Spleen (tissue), 11 donors: ENCODE data around the gene XRCC4. TPM values are rescaled to one million over a fixed set of nuclear protein-coding genes. Genes with fewer than 3 reads are reported as not detected.

Experiments used
- DNase-seq: peaks from one replicate; pipeline ENCODE4 v3.0.0-alpha.2; 2020
- H3K27ac ChIP-seq, 8 donors: fragments of 200-600 bp; sonication (generic) in 7 of 8; 1 replicate in 4 of 8; 2 replicates in 4 of 8; pipeline versions ENCODE4 v1.5.0 to v1.8.0; 2016 to 2021; ENCODE audit warnings: inconsistent platforms in 4 of 8, mild to moderate bottlenecking in 4 of 8, moderate library complexity in 1 of 8
- H3K27me3 ChIP-seq, 7 donors: fragments of 200-600 bp; sonication (generic) in 6 of 7; replicated peaks in 1 of 7; 1 replicate in 4 of 7; 2 replicates in 3 of 7; pipeline versions ENCODE4 v1.5.0 to v1.8.0; 2016 to 2021; ENCODE audit warnings: inconsistent platforms in 3 of 7, mild to moderate bottlenecking in 1 of 7
- H3K36me3 ChIP-seq, 6 donors: fragments of 200-600 bp; sonication (generic) in 5 of 6; 1 replicate in 4 of 6; 2 replicates in 2 of 6; pipeline versions ENCODE4 v1.5.0 to v1.8.0; 2016 to 2021; ENCODE audit warnings: inconsistent platforms in 2 of 6
- H3K4me1 ChIP-seq, 6 donors: fragments of 200-600 bp; sonication (generic) in 5 of 6; 1 replicate in 3 of 6; 2 replicates in 3 of 6; pipeline versions ENCODE4 v1.5.0 to v1.8.0; 2016 to 2021; ENCODE audit warnings: inconsistent platforms in 3 of 6
- H3K4me3 ChIP-seq, 8 donors: fragments of 200-600 bp; sonication (generic) in 7 of 8; 1 replicate in 4 of 8; 2 replicates in 4 of 8; pipeline versions ENCODE4 v1.5.0 to v1.8.0; 2016 to 2021; ENCODE audit warnings: inconsistent platforms in 4 of 8, mild to moderate bottlenecking in 4 of 8, moderate library complexity in 2 of 8
- H3K9me3 ChIP-seq, 8 donors: fragments of 200-600 bp; sonication (generic) in 7 of 8; 1 replicate in 4 of 8; 2 replicates in 4 of 8; pipeline versions ENCODE4 v1.5.0 to v1.8.0; 2016 to 2021; ENCODE audit warnings: inconsistent platforms in 4 of 8
- POLR2A ChIP-seq, 3 donors: fragments of 450-650 bp; IDR thresholded peaks; one replicate each; pipeline ENCODE4 v1.5.1; 2017; ENCODE audit warnings: antibody characterized with exemption in 3 of 3, mild to moderate bottlenecking in 1 of 3
- POLR2AphosphoS5 ChIP-seq, 3 donors: sonication (generic); formaldehyde crosslinking; IDR thresholded peaks; one replicate each; pipeline ENCODE4 v1.5.1; 2017; ENCODE audit warnings: antibody characterized with exemption in 3 of 3
- WGBS, 5 donors: extraction: QIAGEN DNeasy Blood & Tissue Kit in 3 of 5; methylation state at CpG; one replicate each; pipeline versions ENCODE4 v1.1.5 to v1.1.7; 2013 to 2018; 5-methylcytosine and 5-hydroxymethylcytosine counted together
- intact Hi-C: fragments of 100-400 bp; cut with DNase I; formaldehyde crosslinking; loops from one replicate; pipeline ENCODE4 v1.15.0; 2023; ENCODE audit warnings: low total_unique reads
- polyA plus RNA-seq, 3 donors: library from polyadenylated mRNA; stranded (reverse); fragments of 200-250 nt; gene quantifications; one replicate each; pipeline ENCODE4 v1.2.1, GENCODE V29; 2013
- total RNA-seq, 7 donors: library from RNA; depleted of rRNA in 3 of 7; stranded (reverse); fragments of >200 nt in 3 of 7; fragmentation: NEBNext Ultra II Directional in 4 of 7; extraction: Animal tissue kit (Norgen Biotek cat#: 25700) in 4 of 7; gene quantifications; one replicate each; pipeline versions ENCODE4 v1.1.0 to v1.2.1, GENCODE V29; 2016 to 2021
- TF ChIP-seq, protein P1 (sequence below), 11 experiments: fragments of 200-600 bp in 7 of 11; fragments of 450-650 bp in 4 of 11; sonication (generic) in 4 of 11; IDR thresholded peaks in 8 of 11; conservative IDR thresholded peaks in 3 of 11; 1 replicate in 7 of 11; 2 replicates in 4 of 11; pipeline versions ENCODE4 v1.4.0 to v1.8.0; 2016 to 2021; ENCODE audit warnings: antibody characterized with exemption in 11 of 11, inconsistent platforms in 4 of 11, mild to moderate bottlenecking in 1 of 11
- donor health status: healthy with polysubstance abuse.
- donor health status: DM: no; HTN: no; CAD: no; lungs with moderate emphysema.
- donor health status: DM: no; HTN: no; CAD: no.
- donor health status: Bipolar disorder and iron deficiency.
- donor health status: healthy.
- donor health status: DM: no; HTN: no; CAD: no.
- donor health status: DM: yes; HTN: yes; CAD: no.

The XRCC4 gene
- total and polyA plus RNA-seq, 10 donors: 4.3 to 14.5 (median 9.6) TPM

GRCh38 chr5:83071286-83072051 lies 5.9 kb upstream of the XRCC4 start:
- TF ChIP-seq POLR2AphosphoS5 (IDR thresholded peaks at IDR 0.05) (no peak), POLR2A (IDR thresholded peaks at IDR 0.05) (no peak)
- TF ChIP-seq, protein P1, sequence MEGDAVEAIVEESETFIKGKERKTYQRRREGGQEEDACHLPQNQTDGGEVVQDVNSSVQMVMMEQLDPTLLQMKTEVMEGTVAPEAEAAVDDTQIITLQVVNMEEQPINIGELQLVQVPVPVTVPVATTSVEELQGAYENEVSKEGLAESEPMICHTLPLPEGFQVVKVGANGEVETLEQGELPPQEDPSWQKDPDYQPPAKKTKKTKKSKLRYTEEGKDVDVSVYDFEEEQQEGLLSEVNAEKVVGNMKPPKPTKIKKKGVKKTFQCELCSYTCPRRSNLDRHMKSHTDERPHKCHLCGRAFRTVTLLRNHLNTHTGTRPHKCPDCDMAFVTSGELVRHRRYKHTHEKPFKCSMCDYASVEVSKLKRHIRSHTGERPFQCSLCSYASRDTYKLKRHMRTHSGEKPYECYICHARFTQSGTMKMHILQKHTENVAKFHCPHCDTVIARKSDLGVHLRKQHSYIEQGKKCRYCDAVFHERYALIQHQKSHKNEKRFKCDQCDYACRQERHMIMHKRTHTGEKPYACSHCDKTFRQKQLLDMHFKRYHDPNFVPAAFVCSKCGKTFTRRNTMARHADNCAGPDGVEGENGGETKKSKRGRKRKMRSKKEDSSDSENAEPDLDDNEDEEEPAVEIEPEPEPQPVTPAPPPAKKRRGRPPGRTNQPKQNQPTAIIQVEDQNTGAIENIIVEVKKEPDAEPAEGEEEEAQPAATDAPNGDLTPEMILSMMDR (IDR thresholded peaks at IDR 0.05 in 8 of 11, conservative IDR thresholded peaks at IDR 0.05 in 3 of 11): no peak
- Histone ChIP-seq H3K36me3 (peaks cover 0 to 15% (median 0%) of the 10 kb centered on the region in 6 donors), H3K4me1 (peaks cover 20 to 84% (median 52%) of the 10 kb centered on the region in 6 donors), H3K9me3 (no peaks in the 10 kb centered on the region), H3K27ac (no peak overlapping the region), H3K27me3 (no peaks in the 10 kb centered on the region), H3K4me3 (no peak overlapping the region)
- WGBS, 5 donors: 81 to 91% (median 86%) methylated on average over 2 of the region's 2 CpGs
- no peak for DNase-seq
- intact Hi-C loops: no loop called here

DNA sequence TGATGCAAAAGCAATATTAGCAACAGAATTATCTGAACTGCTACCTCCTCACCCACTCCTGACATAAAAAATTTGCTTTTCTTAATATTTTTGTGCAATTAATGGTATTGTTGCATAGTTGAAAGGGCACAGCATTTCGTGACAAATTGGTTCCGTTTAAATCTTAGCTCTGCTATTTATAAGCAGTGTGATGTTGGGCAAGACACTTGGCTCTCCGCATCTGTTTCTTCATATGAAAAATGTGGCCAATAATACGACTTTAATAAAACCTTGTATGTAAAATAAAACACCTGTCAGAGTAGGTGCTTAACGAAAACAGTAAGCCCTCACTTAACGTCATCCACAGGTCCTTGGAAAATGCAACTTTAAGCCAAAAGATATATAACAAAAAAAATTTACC lies 4.4 kb upstream of the XRCC4 start:
- Histone ChIP-seq H3K4me3 (no peak overlapping the region), H3K4me1 (peaks cover 21 to 90% (median 57%) of the 10 kb centered on the region in 6 donors), H3K36me3 (peaks cover 0 to 15% (median 0%) of the 10 kb centered on the region in 6 donors), H3K27me3 (no peaks in the 10 kb centered on the region), H3K27ac (no peak overlapping the region), H3K9me3 (no peaks in the 10 kb centered on the region)
- no peak for TF ChIP-seq POLR2AphosphoS5 (IDR thresholded peaks at IDR 0.05)
- no peak for TF ChIP-seq POLR2A (IDR thresholded peaks at IDR 0.05)
- TF ChIP-seq, protein P1 (IDR thresholded peaks at IDR 0.05 in 8 of 11, conservative IDR thresholded peaks at IDR 0.05 in 3 of 11): no peak
- intact Hi-C loops: no loop called here
- WGBS, 5 donors: 81 to 90% (median 83%) methylated on average over 6 of the region's 6 CpGs
- DNase-seq: no peak

- no peaks in the 10 kb centered on the region for H3K9me3 ChIP-seq
- peak overlapping the region; percentile 70 to 96 (median 86) for H3K4me3 ChIP-seq
- intact Hi-C loops: no loop called here
- peaks cover 0 to 11% (median 0%) of the 10 kb centered on the region in 6 donors for H3K36me3 ChIP-seq
- no peak for DNase-seq
- peak overlapping the region; percentile 78 to 94 (median 90) for H3K27ac ChIP-seq
- peaks cover 23 to 53% (median 50%) of the 10 kb centered on the region in 6 donors for H3K4me1 ChIP-seq
- no peaks in the 10 kb centered on the region for H3K27me3 ChIP-seq
- TF ChIP-seq, protein P1 (IDR thresholded peaks at IDR 0.05 in 8 of 11, conservative IDR thresholded peaks at IDR 0.05 in 3 of 11): peak in 1 of 11 experiments; percentile 5
- TF ChIP-seq POLR2AphosphoS5 (IDR thresholded peaks at IDR 0.05): no peak
- WGBS, 5 donors: 2 to 4% (median 2%) methylated on average over 14 of the region's 14 CpGs
These were observed 415 bp downstream of the XRCC4 start for GRCh38 chr5:83077662-83078261.

DNA sequence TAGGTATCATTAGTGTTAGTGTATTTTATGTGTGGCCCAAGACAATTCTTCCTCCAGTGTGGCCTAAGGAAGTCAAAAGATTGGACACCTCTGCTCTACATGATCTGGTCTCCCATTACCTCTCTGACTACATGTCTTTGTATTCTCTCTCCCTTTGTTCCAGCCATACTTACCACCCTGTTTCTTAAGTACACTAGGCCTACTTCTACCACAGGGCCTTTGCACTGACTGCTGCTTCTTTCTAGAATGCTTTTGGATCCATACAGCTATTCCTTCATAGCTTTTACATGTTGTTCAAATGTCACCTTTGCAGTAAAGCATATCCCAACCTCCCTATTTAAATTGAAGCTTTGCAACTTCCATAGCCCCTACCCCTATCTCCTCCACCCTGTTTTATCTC lies 5.4 kb downstream of the XRCC4 start:
- H3K4me3 ChIP-seq: no peak overlapping the region
- H3K4me1 ChIP-seq: peaks cover 3 to 13% (median 11%) of the 10 kb centered on the region in 6 donors
- H3K36me3 ChIP-seq: no peaks in the 10 kb centered on the region
- intact Hi-C loops: no loop called here
- H3K27me3 ChIP-seq: no peaks in the 10 kb centered on the region
- no peak overlapping the region for H3K27ac ChIP-seq
- H3K9me3 ChIP-seq: no peaks in the 10 kb centered on the region
- DNase-seq: no peak
- no peak for TF ChIP-seq POLR2A (IDR thresholded peaks at IDR 0.05)
- TF ChIP-seq, protein P1 (IDR thresholded peaks at IDR 0.05 in 8 of 11, conservative IDR thresholded peaks at IDR 0.05 in 3 of 11): no peak
- no peak for TF ChIP-seq POLR2AphosphoS5 (IDR thresholded peaks at IDR 0.05)
